Type B pancreatic cell (in vitro differentiated cells): ENCODE measurements around the gene ARRDC4. TPM values are rescaled to one million over a fixed set of nuclear protein-coding genes. Genes with fewer than 3 reads are reported as not detected.

Experiments
- DNase-seq: peaks from one replicate; pipeline ENCODE4 v3.0.0; 2021; ENCODE audit warnings: mixed read lengths; ENCODE audit not compliant: unreplicated experiment; ENCODE audit errors: extremely low spot score
- H3K27ac Mint-ChIP-seq: 2 replicates; pipeline ENCODE4 v1.8.0; 2021; ENCODE audit warnings: mild to moderate bottlenecking, mixed read lengths
- H3K27me3 Mint-ChIP-seq: 2 replicates; pipeline ENCODE4 v1.8.0; 2021; ENCODE audit warnings: mixed read lengths
- H3K36me3 Mint-ChIP-seq: 2 replicates; pipeline ENCODE4 v1.8.0; 2021; ENCODE audit warnings: mixed read lengths
- H3K4me1 Mint-ChIP-seq: one replicate; pipeline ENCODE4 v1.8.0; 2021; ENCODE audit warnings: mixed read lengths; ENCODE audit not compliant: unreplicated experiment
- H3K4me3 Mint-ChIP-seq: 2 replicates; pipeline ENCODE4 v1.8.0; 2021; ENCODE audit warnings: mild to moderate bottlenecking, mixed read lengths
- H3K9me3 Mint-ChIP-seq: 2 replicates; pipeline ENCODE4 v1.8.0; 2021; ENCODE audit warnings: mixed read lengths
- CTCF ChIP-seq: fragments of 200-600 bp; sonication (generic); conservative IDR thresholded peaks from 2 replicates; pipeline ENCODE4 v1.5.0; 2021; ENCODE audit warnings: antibody characterized with exemption, mild to moderate bottlenecking
- total RNA-seq: library from RNA; stranded (reverse); gene quantifications from 2 replicates; pipeline ENCODE4 v1.2.1, GENCODE V29; 2021; ENCODE audit warnings: low replicate concordance

Gene ARRDC4
- total RNA-seq, 1 donor from 2014 or later = 31.6 TPM

GRCh38 chr15:97941572-97941971, 18.9 kb upstream of the ARRDC4 start:
- TF ChIP-seq CTCF = no peak
- Mint-ChIP-seq H3K27ac (no peak overlapping the region), H3K4me1 (no peaks in the 10 kb centered on the region), H3K36me3 (no peaks in the 10 kb centered on the region), H3K4me3 (no peak overlapping the region), H3K9me3 (no peaks in the 10 kb centered on the region), H3K27me3 (peaks cover 8% of the 10 kb centered on the region)
- no peak for DNase-seq

- Mint-ChIP-seq H3K4me1 (no peaks in the 10 kb centered on the region), H3K4me3 (no peak overlapping the region), H3K9me3 (no peaks in the 10 kb centered on the region), H3K36me3 (no peaks in the 10 kb centered on the region), H3K27me3 (peaks cover 12% of the 10 kb centered on the region), H3K27ac (no peak overlapping the region)
- no peak for TF ChIP-seq CTCF
- no peak for DNase-seq
Measured at GRCh38 chr15:97944724-97945123, 15.8 kb upstream of the ARRDC4 start.

GRCh38 chr15:97947465-97948260, 12.8 kb upstream of the ARRDC4 start:
- Mint-ChIP-seq H3K27ac (no peak overlapping the region), H3K27me3 (peaks cover 12% of the 10 kb centered on the region), H3K4me1 (no peaks in the 10 kb centered on the region), H3K4me3 (no peak overlapping the region), H3K36me3 (no peaks in the 10 kb centered on the region), H3K9me3 (no peaks in the 10 kb centered on the region)
- no peak for DNase-seq
- TF ChIP-seq CTCF = no peak

GRCh38 chr15:97953254-97953653, 7.2 kb upstream of the ARRDC4 start:
- no peak overlapping the region for H3K4me3 Mint-ChIP-seq
- peaks cover 16% of the 10 kb centered on the region for H3K27me3 Mint-ChIP-seq
- DNase-seq = no peak
- peaks cover 6% of the 10 kb centered on the region for H3K9me3 Mint-ChIP-seq
- H3K27ac Mint-ChIP-seq = no peak overlapping the region
- TF ChIP-seq CTCF = no peak
- H3K4me1 Mint-ChIP-seq = no peaks in the 10 kb centered on the region
- H3K36me3 Mint-ChIP-seq = no peaks in the 10 kb centered on the region

- Mint-ChIP-seq H3K27me3 (peaks cover 16% of the 10 kb centered on the region), H3K36me3 (no peaks in the 10 kb centered on the region)
- no peak for TF ChIP-seq CTCF
Measured at GRCh38 chr15:97953748-97954147, 6.8 kb upstream of the ARRDC4 start.

More at GRCh38 chr15:97953748-97954147, 6.8 kb upstream of the ARRDC4 start:
- DNase-seq = no peak
- Mint-ChIP-seq H3K4me1 (no peaks in the 10 kb centered on the region), H3K4me3 (no peak overlapping the region), H3K27ac (no peak overlapping the region), H3K9me3 (peaks cover 6% of the 10 kb centered on the region)
